Breast epithelium (tissue), 4 donors: ENCODE data around the gene PATJ. TPM values are rescaled to one million over a fixed set of nuclear protein-coding genes. Genes with fewer than 3 reads are reported as not detected.

ENCODE experiments used
- DNase-seq, 2 donors: peaks; one replicate each; pipeline ENCODE4 v3.0.0-alpha.2; 2019; ENCODE audit warnings: low spot score in 2 of 2
- H3K27ac ChIP-seq, 2 donors: fragments of 200-600 bp; sonication (generic) in 1 of 2; one replicate each; pipeline ENCODE4 v1.5.1; 2016 to 2019; ENCODE audit warnings: mild to moderate bottlenecking in 1 of 2
- H3K27me3 ChIP-seq, 2 donors: fragments of 200-600 bp; sonication (generic) in 1 of 2; one replicate each; pipeline versions ENCODE4 v1.5.1 to v1.6.0; 2017 to 2019; ENCODE audit warnings: control low read depth in 1 of 2, mild to moderate bottlenecking in 1 of 2
- H3K36me3 ChIP-seq: fragments of 200-600 bp; one replicate; pipeline ENCODE4 v1.5.1; 2019
- H3K4me1 ChIP-seq, 2 donors: fragments of 200-600 bp; sonication (generic); one replicate each; pipeline ENCODE4 v1.5.1; 2016 to 2019; ENCODE audit warnings: control low read depth in 1 of 2
- H3K4me3 ChIP-seq, 3 donors: fragments of 200-600 bp; sonication (generic); 1 replicate in 2 of 3; 2 replicates in 1 of 3; pipeline ENCODE4 v1.5.1; 2016 to 2019; ENCODE audit warnings: mild to moderate bottlenecking in 3 of 3, moderate library complexity in 2 of 3
- H3K9me3 ChIP-seq, 2 donors: fragments of 200-600 bp; sonication (generic) in 1 of 2; one replicate each; pipeline ENCODE4 v1.5.1; 2016 to 2019; ENCODE audit warnings: control low read depth in 1 of 2
- CTCF ChIP-seq, 3 donors: fragments of 450-650 bp; IDR thresholded peaks; one replicate each; pipeline ENCODE4 v1.5.1; 2016 to 2017; ENCODE audit warnings: antibody characterized with exemption in 3 of 3, mild to moderate bottlenecking in 3 of 3, moderate library complexity in 3 of 3
- POLR2A ChIP-seq: fragments of 450-650 bp; IDR thresholded peaks from one replicate; pipeline ENCODE4 v1.6.1; 2016; ENCODE audit warnings: antibody characterized with exemption, mild to moderate bottlenecking, moderate library complexity
- POLR2AphosphoS5 ChIP-seq, 3 donors: sonication (generic); formaldehyde crosslinking; IDR thresholded peaks; one replicate each; pipeline ENCODE4 v1.6.1; 2017; ENCODE audit warnings: antibody characterized with exemption in 3 of 3
- intact Hi-C: fragments of 100-400 bp; cut with DNase I; formaldehyde crosslinking; loops from one replicate; pipeline ENCODE4 v1.15.1; 2023; ENCODE audit warnings: low total_unique reads
- total RNA-seq, 3 donors: library from RNA; depleted of rRNA; stranded (reverse); fragments of >200 nt; gene quantifications; one replicate each; pipeline ENCODE4 v1.1.0, GENCODE V29; 2016

PATJ gene
- total RNA-seq, 3 donors from 2014 or later: 20.8 to 193 (median 129) TPM

DNA sequence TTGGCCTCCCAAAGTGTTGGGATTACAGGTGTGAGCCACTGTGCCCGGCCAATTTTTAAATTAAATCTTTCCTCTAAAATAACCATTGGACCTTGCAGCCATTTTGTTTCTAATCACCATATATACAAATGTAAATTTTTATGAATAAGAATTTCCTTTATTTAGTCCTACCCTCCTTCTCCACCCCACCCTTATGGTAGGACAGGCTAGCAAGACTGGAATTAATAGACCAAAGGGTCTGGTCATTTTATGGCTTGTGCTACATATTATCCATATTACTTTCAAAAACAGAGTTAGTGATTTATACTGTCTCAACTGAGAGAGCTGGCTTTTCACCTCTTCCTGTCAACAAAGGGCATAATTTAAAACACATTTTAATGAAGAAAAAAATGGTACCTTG lies 478.9 kb downstream of the PATJ start:
- intact Hi-C loops: no loop called here
- DNase-seq: no peak
- Histone ChIP-seq H3K4me1 (no peaks in the 10 kb centered on the region), H3K27me3 (no peaks in the 10 kb centered on the region), H3K4me3 (no peak overlapping the region), H3K9me3 (no peaks in the 10 kb centered on the region), H3K27ac (no peak overlapping the region), H3K36me3 (no peaks in the 10 kb centered on the region)
- no peak for TF ChIP-seq POLR2AphosphoS5 (IDR thresholded peaks at IDR 0.05)
- no peak for TF ChIP-seq POLR2A
- no peak for TF ChIP-seq CTCF (IDR thresholded peaks at IDR 0.05)

DNA sequence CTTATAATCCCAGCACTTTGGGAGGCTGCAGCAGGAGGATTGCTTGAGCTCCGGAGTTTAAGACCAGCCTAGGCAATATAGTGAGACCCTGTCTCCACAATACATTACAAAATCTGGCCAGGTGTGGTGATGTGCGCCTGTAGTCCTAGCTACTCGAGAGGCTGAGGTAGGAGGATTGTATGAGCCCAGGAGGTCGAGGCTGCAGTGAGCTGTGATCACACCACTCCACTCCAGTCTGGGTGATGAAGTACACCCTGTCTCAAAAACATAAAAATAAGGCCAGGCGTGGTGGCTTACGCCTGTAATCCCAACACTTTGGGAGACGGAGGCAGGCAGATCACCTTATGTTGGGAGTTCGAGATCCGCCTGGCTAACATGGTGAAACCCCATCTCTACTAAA lies 480.0 kb downstream of the PATJ start:
- intact Hi-C loops: no loop called here
- no peak overlapping the region for H3K27ac ChIP-seq

GRCh38 chr1:62224182-62224581 lies 481.9 kb downstream of the PATJ start:
- TF ChIP-seq POLR2AphosphoS5 (IDR thresholded peaks at IDR 0.05) (no peak), POLR2A (no peak), CTCF (IDR thresholded peaks at IDR 0.05) (no peak)
- no peak for DNase-seq
- H3K9me3 ChIP-seq: no peaks in the 10 kb centered on the region
- no peak overlapping the region for H3K27ac ChIP-seq
- H3K27me3 ChIP-seq: no peaks in the 10 kb centered on the region
- intact Hi-C loops: no loop called here
- H3K4me1 ChIP-seq: no peaks in the 10 kb centered on the region
- no peak overlapping the region for H3K4me3 ChIP-seq
- H3K36me3 ChIP-seq: no peaks in the 10 kb centered on the region

More for the DNA sequence above, 480.0 kb downstream of the PATJ start:
- Histone ChIP-seq H3K27me3 (no peaks in the 10 kb centered on the region), H3K9me3 (no peaks in the 10 kb centered on the region), H3K36me3 (no peaks in the 10 kb centered on the region), H3K4me1 (no peaks in the 10 kb centered on the region), H3K4me3 (no peak overlapping the region)
- no peak for DNase-seq
- TF ChIP-seq CTCF (IDR thresholded peaks at IDR 0.05) (no peak), POLR2AphosphoS5 (IDR thresholded peaks at IDR 0.05) (no peak), POLR2A (no peak)

- Histone ChIP-seq H3K9me3 (no peaks in the 10 kb centered on the region), H3K4me1 (no peaks in the 10 kb centered on the region), H3K4me3 (no peak overlapping the region), H3K27me3 (no peaks in the 10 kb centered on the region), H3K36me3 (no peaks in the 10 kb centered on the region), H3K27ac (no peak overlapping the region)
- intact Hi-C loops: no loop called here
- TF ChIP-seq POLR2AphosphoS5 (IDR thresholded peaks at IDR 0.05): no peak
- TF ChIP-seq POLR2A: no peak
- TF ChIP-seq CTCF (IDR thresholded peaks at IDR 0.05): no peak
- no peak for DNase-seq
Observed at GRCh38 chr1:62227496-62227895, 485.2 kb downstream of the PATJ start.

Other genes starting within 250 kb of the PATJ start
- 10 to 100 TPM; 65.4 to 85.9 (median 76.1) TPM for gene TM2D1, start 17.3 kb upstream of the PATJ start, total RNA-seq